Bronchial smooth muscle cell (primary cell): ENCODE measurements around the gene B3GNT8. TPM values are rescaled to one million over a fixed set of nuclear protein-coding genes. Genes with fewer than 3 reads are reported as not detected.

ENCODE experiments used
- total RNA-seq: library from RNA; depleted of rRNA; stranded (reverse); fragments of >200 nt; gene quantifications from 2 replicates; pipeline ENCODE4 v1.2.1, GENCODE V29; 2014

The B3GNT8 gene
- 3.2 and 5.2 TPM in 2 replicates for total RNA-seq

GRCh38 chr19:41426952-41427646, at the start of gene B3GNT8:
B3GNT8 (minus strand) TSS chr19:41427374; CDS start chr19:41426778, 596 bp downstream.

DNA sequence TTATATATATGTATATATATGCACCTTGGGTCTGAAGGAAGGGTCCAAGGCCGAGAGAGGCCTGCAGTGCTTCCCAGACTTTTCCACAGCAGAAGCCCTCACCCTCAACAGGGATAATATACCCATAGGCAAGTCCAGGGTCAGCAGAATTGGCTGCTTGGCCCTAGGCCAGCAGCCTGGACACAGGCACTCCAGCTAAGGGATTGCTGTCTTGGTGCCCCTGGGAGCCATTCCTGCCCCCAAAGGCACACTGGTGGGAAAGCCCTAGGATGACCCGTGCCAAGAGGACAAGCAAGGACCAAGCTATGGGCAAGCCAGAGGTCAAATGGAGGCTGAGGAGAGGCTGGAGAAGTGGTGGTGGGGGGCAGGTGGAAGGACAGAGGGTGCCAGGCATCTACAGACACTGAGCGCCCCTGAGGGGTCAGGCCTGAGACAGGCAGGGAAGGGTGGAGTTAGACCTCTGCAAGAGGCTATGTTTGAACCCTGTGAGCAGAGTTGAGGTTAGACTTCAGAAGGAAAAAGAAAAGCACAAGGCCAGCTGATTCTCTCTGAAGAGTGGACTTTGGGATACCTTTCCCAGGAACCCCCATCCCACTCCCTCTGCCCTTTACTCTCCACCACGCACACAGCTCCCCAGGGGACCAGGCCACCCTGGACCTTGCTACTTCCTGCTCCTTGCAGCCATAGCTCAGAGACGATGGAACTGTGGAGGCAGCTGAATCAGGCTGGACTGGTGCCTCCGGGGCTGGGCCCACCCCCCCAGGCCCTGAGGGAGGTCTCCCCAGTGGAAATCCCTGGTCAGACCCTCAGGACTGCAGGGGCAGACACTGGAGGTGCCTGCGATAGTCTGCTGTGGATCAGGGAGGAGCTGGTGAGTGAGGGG, 15.5 kb upstream of the B3GNT8 start, which contains the start of gene ERICH4:
Gene ERICH4, plus strand, starts transcription at position 684 of the 883 bp plus-strand sequence. Its CDS starts 14 bp downstream, at position 698.

GRCh38 chr19:41439441-41440222, 12.5 kb upstream of the B3GNT8 start, which contains the start of gene DMAC2:
DMAC2 (minus strand) TSS chr19:41439912; CDS start chr19:41439899, 13 bp downstream.

GRCh38 chr19:41397086-41398049, 29.8 kb downstream of the B3GNT8 start, which contains the start of the genes BCKDHA and EXOSC5:
BCKDHA (plus strand) TSS chr19:41397818; CDS start chr19:41397828, 10 bp downstream.
EXOSC5 (minus strand) TSS chr19:41397359; CDS start chr19:41397328, 31 bp downstream.

DNA sequence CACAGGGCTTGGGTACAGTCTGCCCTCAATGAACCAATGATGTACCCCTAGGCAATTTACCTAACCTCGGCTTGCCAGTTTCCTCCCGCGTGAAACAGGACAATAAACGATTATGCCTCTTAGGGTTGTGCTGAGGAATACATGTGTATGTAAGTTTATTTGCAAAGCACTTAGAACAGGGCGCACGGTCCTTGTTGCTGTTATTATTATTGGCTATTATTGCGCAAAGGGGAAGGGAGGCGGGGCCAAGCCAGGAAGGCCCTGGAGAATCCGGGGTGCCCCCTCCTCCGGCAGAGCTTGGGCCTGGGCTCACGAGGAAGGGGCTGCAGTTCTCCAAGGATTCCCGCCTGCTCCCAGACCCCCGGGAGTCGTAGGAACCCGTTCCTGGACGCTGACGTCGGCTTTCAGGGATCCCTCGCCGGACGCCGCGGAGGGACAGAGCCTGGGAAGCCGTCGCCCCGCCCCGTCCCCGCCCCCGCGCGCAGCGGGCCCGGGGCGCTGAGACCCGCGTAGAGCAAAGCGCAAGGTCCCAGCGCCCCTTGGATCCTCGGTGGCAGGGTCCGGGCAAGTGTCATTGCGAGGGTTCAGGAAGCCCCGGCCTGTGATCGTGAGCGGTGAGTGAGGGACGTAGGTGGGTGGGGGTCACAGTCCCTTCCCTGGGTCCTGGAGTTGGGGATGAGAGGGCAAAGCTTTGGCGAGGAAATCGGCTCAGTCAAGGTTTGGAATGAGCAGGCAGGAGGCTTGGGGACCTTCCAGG, 50.8 kb downstream of the B3GNT8 start, which contains the start of gene TMEM91:
Gene TMEM91, plus strand, starts transcription at position 293 of the 757 bp plus-strand sequence. CDS start 1,777 bp downstream, outside the sequence.

Other genes starting within 250 kb of the B3GNT8 start
- 0.77 and 3.3 TPM in 2 replicates for gene CYP2S1, start 234.2 kb downstream of the B3GNT8 start, total RNA-seq
- 105 and 126 TPM in 2 replicates for gene AXL, start 208.2 kb downstream of the B3GNT8 start, total RNA-seq
- 48.0 and 54.5 TPM in 2 replicates for gene HNRNPUL1, start 163.0 kb downstream of the B3GNT8 start, total RNA-seq
- 7.9 and 9.3 TPM in 2 replicates for gene CCDC97, start 117.2 kb downstream of the B3GNT8 start, total RNA-seq
- gene TGFB1, start 73.5 kb downstream of the B3GNT8 start, total RNA-seq = 8.2 and 9.8 TPM in 2 replicates
- 4.1 and 4.8 TPM in 2 replicates for gene B9D2, start 63.2 kb downstream of the B3GNT8 start, total RNA-seq
- gene TMEM91, start 50.8 kb downstream of the B3GNT8 start, total RNA-seq = 9.3 and 9.4 TPM in 2 replicates
- gene EXOSC5, start 30.0 kb downstream of the B3GNT8 start, total RNA-seq = 7.3 and 7.9 TPM in 2 replicates
- 19.1 and 22.9 TPM in 2 replicates for gene BCKDHA, start 29.6 kb downstream of the B3GNT8 start, total RNA-seq
- gene DMAC2, start 12.5 kb upstream of the B3GNT8 start, total RNA-seq = 28.1 and 32.6 TPM in 2 replicates
- not detected in 2 replicates for gene ERICH4, start 15.8 kb upstream of the B3GNT8 start, total RNA-seq
- not detected in 2 replicates for gene CEACAM21, start 148.8 kb upstream of the B3GNT8 start, total RNA-seq
- not detected in 2 replicates for gene CEACAM4, start 199.7 kb upstream of the B3GNT8 start, total RNA-seq